Astrocyte of the cerebellum (primary cell): ENCODE data around the gene FGF13.

Experiments used
- DNase-seq: peaks from one replicate; pipeline ENCODE4 v3.0.0-alpha.2; 2011; ENCODE audit warnings: low read depth
- H3K4me3 ChIP-seq: 2 replicates; pipeline ENCODE4 v1.5.1; 2011; ENCODE audit warnings: mild to moderate bottlenecking, low read depth, low read length, moderate library complexity
- in situ Hi-C: cut with HindIII; loops from 2 replicates; pipeline ENCODE4 v1.10.0; 2017; ENCODE audit warnings: low sequenced_read_pairs
- TF ChIP-seq, protein P1 (sequence below): IDR thresholded peaks from 2 replicates; pipeline ENCODE4 v1.5.1; 2012; ENCODE audit warnings: low read length, low read depth, moderate library complexity, mild to moderate bottlenecking; ENCODE audit errors: missing control alignments

Gene FGF13

DNA sequence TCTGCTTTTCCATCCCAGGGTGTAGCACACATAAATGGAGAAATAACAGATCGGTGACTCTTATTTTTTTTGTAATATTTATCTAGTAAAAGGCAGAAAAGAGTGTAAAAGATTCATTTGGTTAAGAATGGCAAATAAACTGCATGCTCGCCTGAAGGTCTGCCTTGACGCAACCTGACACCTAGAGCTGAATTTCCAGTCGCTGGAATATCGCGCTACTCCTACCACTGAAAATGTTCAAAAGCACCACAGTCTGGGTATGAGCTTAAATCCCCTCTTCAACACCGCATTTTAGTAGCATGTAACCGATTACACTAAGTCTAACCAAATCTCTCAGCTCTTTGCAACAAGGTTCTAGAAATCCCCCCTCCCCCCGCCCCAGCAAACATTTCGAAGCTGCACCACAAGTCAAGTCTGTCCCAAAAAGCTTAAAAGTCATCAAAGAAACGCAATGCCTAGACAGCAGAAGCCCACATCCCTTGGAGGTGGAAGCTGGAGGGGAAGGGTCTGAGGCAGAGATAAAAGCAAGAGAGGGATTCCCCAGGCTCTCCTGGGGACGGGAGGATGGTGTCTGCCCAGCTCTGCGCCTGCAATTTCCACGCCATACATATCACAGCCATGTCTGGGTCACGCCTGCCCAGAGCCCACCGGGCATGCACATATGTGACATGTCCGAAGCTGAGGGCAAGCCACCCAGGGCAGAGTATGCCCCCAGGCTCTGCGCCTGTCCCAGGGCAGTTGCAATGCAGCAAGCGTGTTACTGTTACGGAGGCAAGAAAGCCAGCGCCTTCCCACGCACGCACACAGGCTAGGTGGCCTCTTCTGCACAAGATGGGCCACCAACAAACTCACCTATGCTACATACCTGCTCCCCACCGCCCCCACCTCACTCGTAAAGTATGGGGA lies 1.4 kb downstream of the FGF13 start:
- TF ChIP-seq, protein P1, sequence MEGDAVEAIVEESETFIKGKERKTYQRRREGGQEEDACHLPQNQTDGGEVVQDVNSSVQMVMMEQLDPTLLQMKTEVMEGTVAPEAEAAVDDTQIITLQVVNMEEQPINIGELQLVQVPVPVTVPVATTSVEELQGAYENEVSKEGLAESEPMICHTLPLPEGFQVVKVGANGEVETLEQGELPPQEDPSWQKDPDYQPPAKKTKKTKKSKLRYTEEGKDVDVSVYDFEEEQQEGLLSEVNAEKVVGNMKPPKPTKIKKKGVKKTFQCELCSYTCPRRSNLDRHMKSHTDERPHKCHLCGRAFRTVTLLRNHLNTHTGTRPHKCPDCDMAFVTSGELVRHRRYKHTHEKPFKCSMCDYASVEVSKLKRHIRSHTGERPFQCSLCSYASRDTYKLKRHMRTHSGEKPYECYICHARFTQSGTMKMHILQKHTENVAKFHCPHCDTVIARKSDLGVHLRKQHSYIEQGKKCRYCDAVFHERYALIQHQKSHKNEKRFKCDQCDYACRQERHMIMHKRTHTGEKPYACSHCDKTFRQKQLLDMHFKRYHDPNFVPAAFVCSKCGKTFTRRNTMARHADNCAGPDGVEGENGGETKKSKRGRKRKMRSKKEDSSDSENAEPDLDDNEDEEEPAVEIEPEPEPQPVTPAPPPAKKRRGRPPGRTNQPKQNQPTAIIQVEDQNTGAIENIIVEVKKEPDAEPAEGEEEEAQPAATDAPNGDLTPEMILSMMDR = no peak
- DNase-seq = no peak
- H3K4me3 ChIP-seq = peak overlapping the region; percentile 44
- in situ Hi-C loops = no loop called here

DNA sequence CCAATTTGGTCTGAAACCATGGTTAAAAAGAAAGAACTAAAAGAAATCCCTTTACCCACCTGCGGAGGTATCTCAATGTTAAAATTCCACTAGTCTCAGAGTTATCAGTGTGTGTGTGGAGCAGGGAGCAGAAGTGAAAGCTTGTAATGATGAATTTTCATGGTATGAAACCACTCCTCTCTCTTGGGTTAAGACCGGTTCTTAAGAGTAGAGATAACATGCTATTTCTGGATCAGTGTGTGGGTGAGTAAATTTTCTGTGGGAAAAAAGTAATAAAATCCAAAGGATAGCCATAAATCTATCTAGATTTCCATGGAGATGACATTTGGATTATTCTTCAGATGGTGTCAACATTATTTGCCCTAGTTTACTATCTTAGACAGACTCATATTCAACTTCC lies 3.2 kb downstream of the FGF13 start:
- in situ Hi-C loops = no loop called here
- DNase-seq = no peak
- TF ChIP-seq, protein P1 = no peak
- no peak overlapping the region for H3K4me3 ChIP-seq

DNA sequence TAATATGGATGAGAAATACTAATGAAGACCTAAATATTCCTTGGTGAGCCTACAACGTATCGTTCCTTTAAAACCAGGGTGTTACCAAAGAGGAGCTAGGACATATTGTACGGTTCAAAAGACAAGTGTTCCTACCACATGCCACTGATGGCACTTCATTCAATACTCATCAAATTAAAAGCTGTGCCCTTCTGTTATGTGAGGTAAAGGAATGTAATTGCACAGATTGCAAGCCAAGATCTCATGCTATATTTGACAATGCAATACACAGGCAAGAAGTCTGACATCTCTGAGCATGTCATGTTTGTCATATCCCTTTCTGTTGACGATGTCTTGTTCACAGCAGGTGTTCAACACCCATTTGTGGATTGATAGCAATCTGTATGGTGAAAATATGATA lies 6.9 kb downstream of the FGF13 start:
- TF ChIP-seq, protein P1 = no peak
- DNase-seq = no peak
- in situ Hi-C loops = no loop called here
- H3K4me3 ChIP-seq = no peak overlapping the region

DNA sequence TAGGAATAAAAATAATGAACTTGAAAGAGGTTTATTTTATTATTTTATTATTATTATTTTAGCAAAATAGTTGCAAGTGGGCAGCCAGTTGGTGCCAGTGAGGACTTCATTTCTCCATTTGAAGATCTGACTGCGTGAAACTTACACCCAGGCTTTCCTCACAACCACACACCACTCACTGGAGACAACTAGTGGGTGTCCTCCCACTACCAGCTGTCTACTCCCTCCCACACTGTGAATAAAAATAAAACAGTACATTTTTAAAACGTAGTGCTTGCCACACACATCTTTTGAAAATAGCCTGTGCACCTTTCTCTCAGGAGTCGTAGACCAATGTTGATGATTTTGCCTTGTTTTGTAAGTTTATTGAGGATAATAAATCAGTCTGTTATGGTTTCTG lies 7.4 kb downstream of the FGF13 start:
- TF ChIP-seq, protein P1 = no peak
- in situ Hi-C loops = no loop called here
- no peak overlapping the region for H3K4me3 ChIP-seq
- DNase-seq = no peak

DNA sequence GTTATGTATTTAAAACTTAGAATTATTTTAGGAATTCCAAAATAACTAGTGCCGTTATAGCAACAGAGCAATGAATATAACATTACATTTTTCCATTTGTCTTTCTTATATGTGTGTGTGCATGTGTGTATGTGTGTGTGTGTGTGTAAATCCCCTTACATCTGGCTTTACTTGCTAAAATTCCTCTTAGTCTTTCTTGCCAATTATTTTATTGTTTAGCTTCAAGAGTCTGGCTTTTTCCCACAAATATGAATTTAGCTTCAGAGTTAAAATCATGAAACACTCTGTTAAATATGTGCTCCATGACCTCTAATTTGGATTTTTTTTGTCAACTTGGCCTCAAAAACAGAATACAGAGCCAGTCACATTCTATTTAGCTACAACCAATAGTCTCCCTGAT lies 18.9 kb downstream of the FGF13 start:
- in situ Hi-C loops = no loop called here
- H3K4me3 ChIP-seq = no peak overlapping the region
- DNase-seq = no peak
- TF ChIP-seq, protein P1 = no peak

DNA sequence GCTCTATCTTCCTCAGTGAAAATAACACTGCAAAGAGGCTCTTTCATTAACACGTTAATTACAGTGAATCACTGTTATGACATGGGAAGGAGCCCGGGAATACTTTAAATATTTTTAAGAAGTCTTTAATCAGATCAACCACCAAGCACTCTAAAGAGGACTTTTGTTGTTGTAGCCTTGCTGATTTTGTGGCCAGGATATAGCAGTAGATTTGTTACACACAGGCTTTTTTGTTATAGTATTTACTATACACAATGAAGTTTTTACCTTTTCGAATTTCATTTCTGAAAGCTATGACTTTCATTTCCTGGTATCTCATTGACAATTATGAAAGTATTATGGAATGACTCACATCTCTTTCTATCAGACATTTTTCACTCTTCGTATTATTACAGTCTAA lies 20.3 kb downstream of the FGF13 start:
- in situ Hi-C loops = no loop called here
- DNase-seq = no peak
- H3K4me3 ChIP-seq = no peak overlapping the region

More for the DNA sequence above, 20.3 kb downstream of the FGF13 start:
- TF ChIP-seq, protein P1 = no peak
